ENCODE results near the gene ZSWIM8.
"Not testable (repeated sequence)": the region's sequence is repeated elsewhere in the genome, so short reads cannot be mapped to it uniquely, and the experiment has no call there.

ZSWIM8 gene

DNA sequence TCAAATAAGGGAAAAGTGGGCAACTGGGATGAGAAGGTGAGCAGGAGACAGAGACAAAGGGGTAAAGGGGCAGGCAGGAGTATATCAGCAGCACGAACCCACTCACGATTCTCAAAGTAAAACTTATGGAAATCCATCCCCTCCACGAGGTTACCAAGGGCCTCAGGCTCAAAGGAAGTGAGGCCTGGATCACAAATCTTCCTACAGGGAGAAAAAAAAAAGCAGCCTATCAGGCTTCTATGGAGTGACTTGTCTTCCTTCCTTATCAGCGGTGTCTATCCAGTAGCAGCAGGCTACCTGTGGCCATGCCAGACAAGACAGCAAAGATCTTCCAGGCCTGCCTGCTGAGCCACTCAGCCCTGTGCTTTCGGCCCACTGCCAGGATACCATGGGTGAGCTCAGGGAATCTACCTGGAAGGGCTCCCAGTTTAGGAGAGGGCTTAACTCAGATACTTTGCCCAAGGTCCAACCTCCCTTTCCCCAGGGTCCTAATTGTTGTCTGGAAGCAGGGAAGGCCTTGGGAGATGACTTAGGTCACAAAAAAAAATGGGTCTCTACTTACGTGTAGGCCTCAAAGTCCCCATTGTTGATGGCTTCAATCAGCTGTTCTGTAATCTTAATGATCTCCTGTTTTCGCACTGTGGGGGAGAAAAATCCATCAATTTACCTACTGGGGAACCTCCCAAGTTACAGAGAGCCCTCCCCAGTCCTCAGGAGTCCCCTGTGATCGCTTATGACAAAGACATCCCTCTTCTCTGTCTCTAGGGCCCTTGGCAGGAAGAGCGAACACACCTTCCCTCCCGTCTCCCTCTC, 31.7 kb downstream of the ZSWIM8 start:
- DNase-seq, result no peak

DNA sequence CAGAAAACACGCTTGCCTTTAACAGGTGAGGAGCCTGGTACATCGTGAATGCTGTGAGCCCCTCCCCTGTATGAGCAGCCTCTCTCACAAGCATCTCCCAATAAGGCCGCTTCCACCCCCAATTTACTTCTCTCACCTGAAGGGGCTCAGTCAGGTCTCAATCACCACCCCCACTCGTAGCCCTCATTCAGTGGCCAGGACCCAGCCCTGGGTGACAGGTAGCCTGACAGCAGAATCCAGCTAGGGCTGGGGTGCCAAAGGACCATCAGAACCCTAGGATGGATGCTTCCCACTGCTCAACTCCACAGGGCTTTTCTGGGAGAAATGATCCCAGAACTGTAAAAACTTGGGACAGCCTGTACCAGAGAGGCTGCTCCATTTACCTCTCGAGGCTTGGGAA, 32.4 kb downstream of the ZSWIM8 start:
- no peak for DNase-seq

DNA sequence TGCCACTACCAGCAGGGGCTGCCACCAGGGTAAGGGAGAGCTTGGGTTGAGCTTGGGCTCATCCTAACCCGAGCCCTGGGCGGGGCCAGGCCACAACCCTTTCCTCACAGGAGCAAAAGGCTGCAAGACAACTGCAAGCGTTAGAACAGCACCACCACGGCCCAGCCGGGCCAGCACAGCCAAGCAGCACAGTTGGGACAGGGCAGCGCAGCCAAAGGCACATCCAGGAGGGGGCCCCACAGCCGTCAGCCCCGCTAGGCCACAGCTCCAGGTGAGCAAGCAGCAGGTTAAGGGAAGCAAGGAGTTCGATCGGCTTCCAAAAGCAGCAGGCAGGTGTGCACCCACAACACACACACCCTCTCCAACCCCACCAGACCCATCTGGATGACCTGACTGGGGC, 33.0 kb downstream of the ZSWIM8 start:
- DNase-seq, result no peak

DNA sequence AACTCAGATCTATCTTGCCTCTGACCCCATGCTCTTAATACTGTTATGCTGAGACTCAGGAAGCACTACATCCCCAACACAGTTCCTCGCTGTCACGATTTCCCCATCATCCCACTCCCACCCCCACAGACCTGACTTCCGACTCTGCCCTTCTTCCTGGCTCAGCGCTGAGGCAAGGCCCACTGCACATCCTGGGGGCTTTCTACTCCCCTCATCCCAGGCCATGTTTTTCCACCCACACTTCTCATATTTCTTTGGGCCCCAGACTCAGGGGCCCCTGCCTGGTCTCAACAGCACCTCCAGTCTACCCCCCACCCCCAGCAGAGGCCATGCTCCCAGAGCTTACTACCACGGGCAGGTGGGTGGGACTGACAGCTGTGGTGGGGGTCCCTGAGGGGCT, 33.7 kb downstream of the ZSWIM8 start:
- no peak for DNase-seq

DNA sequence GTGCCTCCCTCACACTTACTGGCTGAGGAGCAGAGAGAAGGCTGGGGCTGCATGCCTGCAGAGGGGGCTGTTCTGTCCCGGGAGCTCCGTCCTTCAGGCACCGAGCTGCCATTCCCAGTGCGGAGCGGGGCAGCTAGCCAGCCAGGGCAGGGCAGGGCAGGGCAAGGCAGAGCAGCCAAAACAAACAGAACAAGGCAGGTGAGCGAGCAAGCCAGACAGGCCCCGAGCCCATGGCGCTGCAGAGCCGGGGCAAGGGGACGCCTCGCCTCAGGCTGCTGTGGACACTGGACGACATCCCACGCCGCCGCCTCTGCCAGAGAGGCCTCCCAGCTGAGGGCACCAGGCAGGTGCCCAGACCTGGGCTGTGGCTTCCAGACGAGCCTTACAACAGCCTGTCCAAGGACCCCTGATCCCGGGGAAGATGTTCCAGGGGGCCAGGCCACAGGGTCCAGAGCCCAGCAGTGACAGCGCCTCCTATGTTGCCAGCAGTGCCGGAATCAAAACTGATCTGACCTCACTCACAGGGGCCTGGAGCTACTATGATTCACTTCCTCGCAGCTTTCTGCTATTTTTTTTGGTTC, 34.2 kb downstream of the ZSWIM8 start:
- DNase-seq, result no peak

DNA sequence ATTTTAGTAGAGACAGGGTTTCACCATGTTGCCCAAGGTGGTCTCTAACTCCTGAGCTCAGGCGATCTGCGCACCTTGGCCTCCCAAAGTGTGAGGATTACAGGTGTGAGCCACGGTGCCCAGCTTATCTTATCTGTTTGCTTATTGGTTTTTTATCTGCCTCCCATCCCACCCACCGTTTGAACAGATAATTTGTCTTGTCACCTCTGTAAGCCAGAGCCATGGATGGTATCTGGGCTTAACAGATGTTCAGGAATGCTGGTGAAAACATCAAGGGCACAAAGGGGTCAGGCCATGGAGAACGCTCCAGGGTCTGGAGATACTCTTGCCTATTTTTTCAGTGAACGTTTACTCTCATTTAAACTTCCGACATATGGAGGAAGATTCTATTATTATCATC, 38.0 kb downstream of the ZSWIM8 start:
- no peak for DNase-seq

DNA sequence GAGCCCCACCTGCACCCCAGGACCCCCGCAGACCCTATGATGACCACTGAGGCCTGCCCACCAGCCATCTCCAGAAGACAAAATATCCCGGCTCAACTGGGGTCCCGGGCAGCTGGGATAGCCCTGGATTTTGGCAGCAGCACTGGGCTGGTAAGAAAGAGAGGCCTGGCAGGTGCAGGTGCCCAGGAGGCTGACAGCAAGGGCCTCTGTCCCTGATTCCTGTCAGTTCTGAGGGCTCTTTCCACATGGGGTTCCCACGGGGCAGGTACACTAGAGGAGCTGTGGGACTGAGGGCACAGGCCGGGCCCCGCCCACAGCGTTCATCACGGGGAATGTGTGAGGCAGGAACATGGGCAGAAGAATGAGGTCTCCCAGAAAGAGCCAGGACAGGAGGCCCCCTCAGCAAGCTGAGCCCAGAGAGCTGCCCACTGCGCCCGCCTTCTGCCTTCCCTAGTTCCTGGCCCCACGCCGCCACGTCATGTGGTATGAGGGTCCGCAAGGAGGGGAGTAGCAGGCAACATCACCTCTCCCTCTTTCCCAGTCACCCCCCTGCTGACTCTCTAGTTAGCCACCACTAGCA, 38.8 kb downstream of the ZSWIM8 start:
- no peak for DNase-seq

DNA sequence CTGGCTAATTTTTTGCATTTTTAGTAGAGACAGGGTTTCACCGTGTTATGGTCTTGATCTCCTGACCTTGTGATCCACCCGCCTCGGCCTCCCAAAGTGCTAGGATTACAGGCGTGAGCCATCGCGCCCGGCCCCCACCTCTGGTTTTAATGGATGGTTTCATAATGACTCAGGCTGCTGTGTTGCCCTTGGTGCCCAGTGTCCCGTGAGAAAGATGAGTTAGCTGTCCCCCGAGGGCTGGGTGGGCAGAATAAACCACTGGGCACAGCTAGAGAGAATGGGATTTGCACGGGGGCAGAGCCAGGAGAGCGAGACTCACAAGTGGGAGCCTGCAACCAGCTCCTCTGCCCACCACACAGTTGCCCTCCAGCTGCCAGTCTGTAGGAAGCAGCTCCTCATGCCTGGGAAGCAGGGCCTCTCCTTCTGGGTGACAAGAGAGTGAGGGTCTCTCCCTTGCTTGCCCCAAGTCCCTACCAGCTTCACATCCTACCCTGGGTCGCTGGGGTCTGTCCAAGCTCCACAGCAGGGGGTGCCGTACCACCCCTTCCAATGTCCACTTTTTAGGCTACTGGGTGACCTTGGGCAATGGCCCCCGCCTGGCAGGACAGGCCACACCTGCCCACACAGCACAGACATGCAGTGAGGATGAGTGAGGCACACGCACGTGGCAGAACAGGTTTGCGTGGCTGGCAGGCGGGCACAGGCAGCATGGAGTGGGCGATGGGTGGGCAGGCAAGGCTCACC, 42.1 kb downstream of the ZSWIM8 start:
- no peak for DNase-seq

DNA sequence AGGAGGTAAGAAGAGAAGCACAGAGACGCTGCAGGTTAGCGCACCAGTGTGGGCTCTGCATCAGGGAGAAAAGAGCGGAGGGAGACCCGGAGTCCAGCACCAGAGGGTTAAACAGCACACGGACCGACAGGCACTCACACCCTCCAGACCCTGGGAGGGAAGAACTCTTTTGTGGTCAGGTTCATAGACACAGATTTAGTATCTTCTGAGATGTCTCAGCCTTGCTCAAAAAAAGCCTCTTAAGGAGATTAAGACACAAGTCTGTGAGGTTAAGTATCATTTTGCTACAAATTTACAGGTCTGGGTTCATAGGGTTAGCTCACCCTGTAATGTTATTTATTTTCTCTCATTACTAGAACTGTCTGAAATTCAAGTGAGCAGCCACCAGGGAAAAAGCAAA, 42.8 kb downstream of the ZSWIM8 start:
- DNase-seq, result no peak

DNA sequence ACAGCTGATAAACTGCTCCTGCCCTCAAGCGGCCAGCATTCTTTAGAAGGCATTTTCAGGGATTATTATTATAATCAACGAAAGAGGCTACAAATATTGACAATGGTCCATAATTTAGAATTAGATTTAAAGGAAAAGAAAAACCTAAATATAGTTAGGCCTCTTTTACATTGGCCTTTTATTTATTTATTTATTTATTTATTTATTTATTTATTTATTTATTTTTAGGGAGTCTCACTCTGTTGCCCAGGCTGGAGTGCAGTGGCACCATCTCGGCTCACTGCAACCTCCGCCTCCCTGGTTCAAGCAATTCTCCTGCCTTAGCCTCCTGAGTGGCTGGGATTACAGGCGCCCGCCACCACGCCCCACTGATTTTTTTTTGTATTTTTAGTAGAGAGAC, 43.7 kb downstream of the ZSWIM8 start:
- not testable (repeated sequence) for DNase-seq

DNA sequence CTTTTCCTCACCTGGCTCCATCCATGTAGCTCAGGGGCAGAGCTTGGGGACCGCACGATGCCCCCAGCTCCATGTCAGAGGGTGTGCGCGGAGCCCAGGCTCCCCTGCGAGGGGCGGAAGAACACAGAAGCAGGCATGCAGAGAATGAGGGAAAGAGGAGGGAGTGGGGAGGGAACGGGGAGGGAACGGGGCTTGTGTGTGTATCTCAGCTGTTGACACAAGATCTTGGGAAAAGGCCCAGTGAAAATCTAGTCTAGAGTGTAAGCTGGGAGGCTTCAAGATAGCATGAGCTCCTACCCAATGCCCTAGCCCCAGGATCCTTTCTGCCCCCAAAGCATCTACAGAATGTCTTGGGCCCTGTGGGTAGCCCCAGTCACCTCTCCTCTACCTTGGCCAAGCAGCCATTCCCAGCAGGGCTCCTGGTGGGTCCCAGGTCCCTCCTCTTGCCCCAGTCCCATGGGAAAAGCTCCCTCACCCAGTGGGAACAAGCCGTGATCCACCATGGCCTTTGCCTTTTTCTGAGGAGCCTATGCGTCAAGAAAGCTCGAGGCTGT, 51.1 kb downstream of the ZSWIM8 start:
- DNase-seq, result no peak

DNA sequence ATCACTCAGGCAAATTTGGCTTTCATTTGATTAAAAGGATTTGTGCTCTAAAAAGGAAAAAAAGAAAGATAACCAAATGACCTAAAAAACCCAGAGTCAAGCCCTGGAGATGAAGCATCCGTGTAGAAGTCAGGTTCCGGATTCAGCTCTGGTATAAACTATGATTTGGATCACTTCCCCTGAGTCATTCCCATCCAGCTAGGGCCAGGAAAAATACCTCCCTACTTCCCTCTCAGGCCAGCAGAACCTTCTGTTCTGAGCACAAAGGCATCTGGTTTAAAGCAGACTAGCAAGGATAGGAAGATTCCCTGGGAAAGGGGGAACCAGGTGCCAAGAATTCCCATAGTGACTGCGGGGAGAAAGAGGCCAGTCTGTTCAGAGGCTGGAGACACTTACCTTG, 51.7 kb downstream of the ZSWIM8 start:
- no peak for DNase-seq

DNA sequence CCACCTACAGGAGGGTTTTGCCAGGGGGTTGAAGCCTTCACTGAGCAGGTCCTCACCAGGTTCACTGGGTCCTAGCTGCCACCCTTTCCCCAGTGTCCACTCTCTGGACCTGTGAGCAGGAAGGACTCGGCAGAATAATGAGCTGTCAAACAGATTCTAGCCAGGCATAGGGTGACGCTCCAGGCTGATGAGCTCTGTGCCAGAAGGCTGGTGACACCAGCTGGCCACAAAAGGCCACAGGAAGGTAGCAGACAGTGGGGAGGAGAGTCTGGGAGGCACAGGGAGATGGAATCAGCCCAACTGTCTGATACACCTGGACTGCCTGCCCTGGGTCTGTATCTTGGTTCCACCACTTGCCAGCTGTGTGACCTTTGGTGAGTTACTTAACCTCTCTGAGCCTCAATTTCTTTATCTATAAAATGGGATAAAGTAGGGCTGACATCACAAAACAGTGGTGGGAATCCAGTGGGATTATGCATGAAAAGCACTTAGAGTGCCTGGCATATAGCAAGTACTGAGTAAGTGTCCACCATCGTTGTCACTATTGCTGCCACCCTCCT, 52.7 kb downstream of the ZSWIM8 start:
- DNase-seq, result no peak

DNA sequence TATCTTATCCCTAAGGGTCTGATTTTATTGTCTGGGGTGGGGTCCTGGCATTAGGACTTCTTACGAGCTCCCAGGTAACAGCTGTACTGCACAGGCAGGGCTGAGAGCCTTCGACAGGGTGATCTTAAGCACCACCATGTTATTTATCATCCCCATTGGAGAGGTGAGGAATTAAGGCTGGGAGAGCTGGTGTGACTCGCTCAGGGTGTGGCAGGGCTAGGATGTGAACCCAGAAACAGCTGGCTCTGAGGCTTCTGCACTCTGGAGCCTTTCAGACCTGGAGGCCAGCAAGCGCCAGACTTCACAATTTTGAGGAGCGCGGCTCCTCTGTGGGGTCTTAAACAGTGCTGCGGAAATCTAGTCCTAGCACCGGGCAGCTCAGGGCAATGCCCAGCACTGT, 53.4 kb downstream of the ZSWIM8 start:
- no peak for DNase-seq

DNA sequence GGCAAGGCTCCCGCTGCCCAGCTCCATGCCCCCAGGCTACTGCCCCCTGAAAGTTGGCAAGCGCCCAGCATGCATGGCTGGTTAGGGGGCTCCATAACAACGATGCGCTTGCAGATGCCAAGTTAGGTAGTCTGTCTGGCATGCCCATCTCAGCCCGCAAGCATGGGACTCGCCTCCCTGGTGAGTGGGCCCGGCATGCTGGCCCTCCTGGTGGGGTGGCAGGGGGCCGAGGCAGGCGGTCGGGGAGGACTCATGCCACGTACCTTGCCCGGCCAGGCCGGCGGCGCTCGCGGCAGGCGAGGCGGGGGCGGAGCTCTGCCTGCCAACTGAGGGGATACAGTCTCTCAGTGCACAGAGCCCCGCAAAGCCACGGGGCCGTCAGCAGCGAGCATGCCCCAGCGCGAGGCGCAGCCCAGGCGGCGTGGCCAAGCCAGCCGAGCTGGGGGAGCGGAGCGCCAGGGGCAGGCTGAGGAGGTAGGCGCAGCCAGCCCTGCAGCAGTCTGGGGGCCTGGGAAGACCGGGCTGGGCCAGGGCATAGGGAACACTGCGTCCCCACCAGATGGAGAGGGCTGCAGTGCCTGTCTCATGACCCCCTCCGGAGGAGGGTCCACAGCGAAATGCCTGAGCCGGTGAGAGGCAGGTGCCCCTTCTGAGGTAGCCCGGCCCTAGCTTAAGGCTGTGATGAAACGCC, 54.0 kb downstream of the ZSWIM8 start:
- no peak for DNase-seq

DNA sequence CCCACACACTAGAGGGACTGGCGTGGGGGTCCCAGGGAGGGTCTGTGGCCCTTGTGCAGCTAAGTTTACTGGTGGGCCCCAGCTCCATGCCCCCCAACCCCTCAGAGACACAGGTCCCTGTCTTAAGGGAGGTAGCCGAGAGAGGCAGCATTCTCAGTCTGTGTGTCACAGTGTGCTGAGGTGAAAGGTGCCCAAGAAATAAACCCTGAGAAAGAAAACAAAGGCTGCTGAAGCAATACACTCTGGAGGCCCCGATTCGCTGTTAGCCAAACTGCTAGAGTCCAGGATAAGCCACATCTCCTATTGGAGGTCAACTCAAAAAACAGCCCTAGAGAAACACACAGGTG, 54.6 kb downstream of the ZSWIM8 start:
- no peak for DNase-seq

DNA sequence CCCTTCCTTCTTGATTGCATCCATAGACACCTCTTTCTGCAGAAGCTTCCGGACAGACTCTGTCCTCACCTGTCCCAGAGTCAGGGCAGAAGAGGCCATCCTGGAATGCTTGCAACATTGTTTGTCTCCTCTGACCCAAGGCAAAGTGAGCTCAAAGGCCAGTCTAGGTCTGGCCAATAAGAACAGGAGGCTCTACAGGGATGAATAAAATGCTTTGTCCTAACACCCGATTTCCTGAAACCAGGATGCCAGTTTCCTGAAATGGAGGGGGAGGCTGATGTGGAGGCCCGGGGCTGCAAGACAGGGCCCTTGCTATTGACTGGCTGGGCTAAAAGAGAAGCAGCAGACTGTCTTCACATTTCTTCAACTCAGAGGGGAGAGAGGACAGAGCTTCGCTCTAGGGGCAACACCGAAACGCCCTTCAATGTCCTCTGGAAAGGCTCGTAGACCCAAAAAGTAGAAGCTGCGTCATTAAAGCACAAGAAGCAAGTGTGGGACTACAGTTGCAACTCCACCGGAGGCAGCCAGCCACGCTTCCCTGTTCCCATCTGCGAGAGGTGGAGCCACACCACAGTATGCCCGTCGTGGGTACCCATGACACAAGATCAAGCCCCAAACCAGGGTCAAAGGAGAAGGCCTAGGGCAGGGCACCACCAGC, 55.1 kb downstream of the ZSWIM8 start:
- no peak for DNase-seq

DNA sequence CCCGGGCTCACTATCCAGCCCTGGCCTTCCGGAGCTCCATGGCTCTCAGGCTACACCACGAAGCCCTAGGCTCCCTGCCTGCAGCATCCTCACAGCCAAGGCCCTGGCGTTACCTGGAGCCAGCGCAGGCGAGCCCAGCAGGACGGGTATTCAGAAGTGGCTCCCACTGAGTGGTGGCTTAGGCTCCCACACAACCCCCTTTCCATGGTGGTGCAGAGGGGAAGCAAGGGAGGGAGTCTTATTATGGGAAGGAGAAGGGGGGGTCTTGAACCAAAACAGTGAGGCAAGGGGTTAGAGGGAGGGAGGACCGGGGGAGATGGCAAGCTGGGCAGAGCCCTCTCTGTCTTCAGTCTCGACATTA, 55.6 kb downstream of the ZSWIM8 start:
- no peak for DNase-seq

DNA sequence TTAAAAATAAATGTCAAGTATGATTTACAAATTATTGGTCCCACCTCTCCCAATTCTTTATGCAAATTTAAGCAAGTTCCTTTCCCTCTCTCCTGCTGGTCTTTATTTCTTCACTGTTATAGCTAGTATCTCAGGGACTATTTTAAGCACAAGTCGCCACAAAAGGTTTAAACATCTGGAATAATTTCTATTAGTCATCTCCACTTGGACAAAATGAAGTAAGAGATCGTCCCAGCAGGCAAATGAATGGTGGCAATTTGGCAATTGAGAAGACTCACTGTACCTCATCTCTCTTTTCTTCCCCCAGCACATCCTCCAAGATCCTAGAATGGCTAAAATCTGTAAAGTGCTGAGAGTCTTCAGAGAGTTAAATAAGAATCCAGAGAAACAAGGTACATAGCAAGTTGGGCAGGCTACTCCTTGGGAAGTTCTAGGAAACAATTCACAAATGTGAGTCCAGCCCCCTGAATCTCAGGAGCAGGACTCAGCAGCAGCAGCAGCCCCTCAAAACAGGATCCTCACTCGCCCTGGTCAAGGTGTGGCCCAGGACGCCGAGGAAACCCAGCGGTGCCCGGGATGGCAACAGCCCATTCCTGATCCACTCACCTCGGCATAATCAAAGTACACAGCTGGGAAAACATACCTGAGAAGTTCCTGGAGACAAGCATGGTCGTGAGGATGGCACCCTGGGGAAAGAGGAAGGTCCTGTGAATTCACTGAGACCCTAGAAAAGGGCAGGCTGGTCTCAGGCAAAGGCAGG, 56.3 kb downstream of the ZSWIM8 start:
- DNase-seq, result no peak

DNA sequence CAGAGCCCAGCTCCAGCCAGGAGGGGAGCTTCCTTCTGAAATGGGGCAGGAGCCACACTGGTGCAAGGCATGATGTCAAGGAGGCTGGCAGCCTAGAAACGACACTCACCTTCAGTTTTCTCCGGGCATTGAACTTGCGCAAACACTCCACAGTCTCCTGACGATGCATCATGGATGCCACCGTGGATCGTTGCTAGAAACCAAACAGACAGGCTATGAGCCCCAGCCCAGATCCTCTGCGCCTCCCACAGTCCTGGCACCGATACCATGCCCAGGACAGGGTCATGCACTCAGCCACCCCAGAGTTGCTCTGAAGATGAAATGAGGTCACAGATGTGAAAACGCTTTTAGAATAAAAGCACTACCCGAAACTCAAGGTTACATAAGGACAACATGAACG, 56.9 kb downstream of the ZSWIM8 start:
- DNase-seq, result no peak

DNA sequence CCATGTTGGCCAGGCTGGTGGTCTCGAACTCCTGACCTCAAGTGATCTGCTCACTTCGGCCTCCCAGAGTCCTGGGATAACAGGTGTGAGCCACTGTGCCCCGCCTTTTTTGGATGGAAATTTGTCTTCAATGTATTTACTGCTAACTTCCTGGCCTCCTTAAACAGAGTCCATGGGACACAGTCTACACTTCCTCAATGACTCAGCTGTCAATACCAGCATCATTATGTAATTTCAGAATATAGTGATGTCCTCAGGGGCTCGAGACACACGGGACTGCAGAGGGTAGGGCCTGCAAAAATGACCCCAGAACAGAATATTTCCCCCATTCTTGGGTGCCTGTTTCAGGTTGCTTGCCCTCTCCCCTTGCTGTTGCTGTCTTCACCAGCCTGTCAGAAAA, 57.9 kb downstream of the ZSWIM8 start:
- DNase-seq, result no peak

Data from activated CD4-positive, alpha-beta T cell treated with anti-CD3 and anti-CD28 coated beads, Interleukin-2, amount 50 U/mL, for 1 hour (primary cell).